ENCODE results near the gene ZSWIM6.

- TF ChIP-seq, protein P1, sequence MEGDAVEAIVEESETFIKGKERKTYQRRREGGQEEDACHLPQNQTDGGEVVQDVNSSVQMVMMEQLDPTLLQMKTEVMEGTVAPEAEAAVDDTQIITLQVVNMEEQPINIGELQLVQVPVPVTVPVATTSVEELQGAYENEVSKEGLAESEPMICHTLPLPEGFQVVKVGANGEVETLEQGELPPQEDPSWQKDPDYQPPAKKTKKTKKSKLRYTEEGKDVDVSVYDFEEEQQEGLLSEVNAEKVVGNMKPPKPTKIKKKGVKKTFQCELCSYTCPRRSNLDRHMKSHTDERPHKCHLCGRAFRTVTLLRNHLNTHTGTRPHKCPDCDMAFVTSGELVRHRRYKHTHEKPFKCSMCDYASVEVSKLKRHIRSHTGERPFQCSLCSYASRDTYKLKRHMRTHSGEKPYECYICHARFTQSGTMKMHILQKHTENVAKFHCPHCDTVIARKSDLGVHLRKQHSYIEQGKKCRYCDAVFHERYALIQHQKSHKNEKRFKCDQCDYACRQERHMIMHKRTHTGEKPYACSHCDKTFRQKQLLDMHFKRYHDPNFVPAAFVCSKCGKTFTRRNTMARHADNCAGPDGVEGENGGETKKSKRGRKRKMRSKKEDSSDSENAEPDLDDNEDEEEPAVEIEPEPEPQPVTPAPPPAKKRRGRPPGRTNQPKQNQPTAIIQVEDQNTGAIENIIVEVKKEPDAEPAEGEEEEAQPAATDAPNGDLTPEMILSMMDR (conservative IDR thresholded peaks at IDR 0.05), result no peak
- TF ChIP-seq EZH2 (IDR thresholded peaks at IDR 0.05; ENCODE audit: low read depth), result no peak
Observed at GRCh38 chr5:61578858-61579503, 246.9 kb downstream of the ZSWIM6 start.
